CD4-positive, alpha-beta memory T cell (primary cell): ENCODE measurements around the gene SUCO. TPM values are rescaled to one million over a fixed set of nuclear protein-coding genes. Genes with fewer than 3 reads are reported as not detected.

Experiments
- CTCF ChIA-PET: fragments of 350-600 bp; sonication (Branson Sonifier 250); formaldehyde crosslinking; loops from one replicate; lab custom pipeline; 2021; ENCODE audit warnings: inconsistent platforms; ENCODE audit not compliant: partially characterized antibody; lab: Charles Lee
- POLR2A ChIA-PET: fragments of 350-600 bp; sonication (Branson Sonifier 250); formaldehyde crosslinking; loops from one replicate; lab custom pipeline; 2021; ENCODE audit not compliant: partially characterized antibody; lab: Charles Lee
- DNase-seq, 5 donors: peaks; one replicate each; pipeline versions ENCODE4 v3.0.0 to v3.0.0-alpha.2; 2020 to 2022; ENCODE audit warnings: mixed read lengths in 1 of 5
- H3K27ac ChIP-seq: one replicate; pipeline ENCODE4 v1.7.0; 2013; ENCODE audit warnings: low read depth, low read length
- H3K27me3 ChIP-seq: 2 replicates; pipeline ENCODE4 v1.7.0; 2013; ENCODE audit warnings: mild to moderate bottlenecking, low read length, moderate library complexity; ENCODE audit not compliant: insufficient read depth
- H3K36me3 ChIP-seq: 2 replicates; pipeline ENCODE4 v1.7.0; 2013; ENCODE audit warnings: mild to moderate bottlenecking, low read length, moderate library complexity; ENCODE audit not compliant: insufficient read depth
- H3K4me1 ChIP-seq: 2 replicates; pipeline ENCODE4 v1.7.0; 2013; ENCODE audit warnings: mild to moderate bottlenecking, low read length, moderate library complexity; ENCODE audit not compliant: insufficient read depth
- H3K4me3 ChIP-seq, 2 donors: one replicate each; pipeline ENCODE4 v1.7.0; 2013; ENCODE audit warnings: low read length in 2 of 2, mild to moderate bottlenecking in 1 of 2
- H3K9me3 ChIP-seq, 2 donors: one replicate each; pipeline ENCODE4 v1.7.0; 2013; ENCODE audit warnings: low read length in 2 of 2, control low read depth in 1 of 2; ENCODE audit not compliant: control insufficient read depth in 1 of 2
- H3K27ac Mint-ChIP-seq, 7 donors: one replicate each; pipeline ENCODE4 v1.8.0; 2020 to 2021; ENCODE audit warnings: mixed read lengths in 7 of 7, mild to moderate bottlenecking in 6 of 7, inconsistent platforms in 3 of 7, moderate library complexity in 3 of 7
- H3K27me3 Mint-ChIP-seq, 2 donors: one replicate each; pipeline ENCODE4 v1.8.0; 2020 to 2021; ENCODE audit warnings: mixed read lengths in 2 of 2
- H3K36me3 Mint-ChIP-seq, 2 donors: one replicate each; pipeline ENCODE4 v1.8.0; 2020 to 2021; ENCODE audit warnings: mixed read lengths in 2 of 2, inconsistent platforms in 1 of 2, mild to moderate bottlenecking in 1 of 2
- H3K4me1 Mint-ChIP-seq, 4 donors: one replicate each; pipeline ENCODE4 v1.8.0; 2020 to 2021; ENCODE audit warnings: mixed read lengths in 4 of 4, mild to moderate bottlenecking in 1 of 4
- H3K4me3 Mint-ChIP-seq, 8 donors: one replicate each; pipeline ENCODE4 v1.8.0; 2020 to 2021; ENCODE audit warnings: mixed read lengths in 8 of 8, mild to moderate bottlenecking in 7 of 8, moderate library complexity in 6 of 8, inconsistent platforms in 3 of 8
- H3K9me3 Mint-ChIP-seq, 8 donors: one replicate each; pipeline ENCODE4 v1.8.0; 2020 to 2021; ENCODE audit warnings: mixed read lengths in 8 of 8, mild to moderate bottlenecking in 5 of 8, inconsistent platforms in 3 of 8, moderate library complexity in 1 of 8
- intact Hi-C: fragments of 100-400 bp; cut with micrococcal nuclease; formaldehyde crosslinking; loops from one replicate; pipeline ENCODE4 v1.15.1; 2023
- polyA plus RNA-seq, 2 donors: library from polyadenylated mRNA; unstranded; fragments of 300-500 nt; fragmentation: Illumina TruSeq; gene quantifications; one replicate each; pipeline ENCODE4 v1.2.3, GENCODE V29; 2021
- total RNA-seq, 2 experiments: library from RNA; stranded (reverse); gene quantifications; one replicate each; pipeline ENCODE4 v1.2.3, GENCODE V29; 2021

Gene SUCO
- total and polyA plus RNA-seq, 4 experiments from 2014 or later, result 12.2 to 74.4 (median 44.1) TPM

DNA sequence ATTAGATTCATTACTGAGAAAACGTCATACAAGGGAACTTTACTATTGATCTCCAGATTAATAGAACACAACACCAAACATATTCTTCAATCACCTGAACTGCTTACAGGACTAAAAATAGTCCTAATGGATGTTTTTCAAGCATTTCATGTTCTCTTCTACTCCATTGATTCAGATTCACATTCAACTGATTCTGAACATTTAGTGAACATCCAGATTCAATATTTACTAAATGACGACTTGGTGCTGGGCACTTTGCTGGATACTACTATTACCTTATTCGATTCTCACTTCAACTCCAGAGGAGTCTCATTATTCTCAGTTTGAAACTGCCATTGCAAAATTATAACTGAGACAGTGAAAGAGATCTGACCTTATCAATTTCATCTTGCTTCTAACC, 18.8 kb upstream of the SUCO start:
- ChIA-PET POLR2A (no interaction called here), CTCF (no interaction called here)
- H3K36me3 ChIP-seq, result no peaks in the 10 kb centered on the region
- H3K4me1 Mint-ChIP-seq, result no peaks in the 10 kb centered on the region
- no peaks in the 10 kb centered on the region for H3K36me3 Mint-ChIP-seq
- H3K4me3 ChIP-seq, result no peak overlapping the region
- no peak for DNase-seq
- H3K27me3 ChIP-seq, result no peaks in the 10 kb centered on the region
- no peaks in the 10 kb centered on the region for H3K9me3 ChIP-seq
- peaks cover 0 to 5% of the 10 kb centered on the region in 2 donors for H3K27me3 Mint-ChIP-seq
- no peak overlapping the region for H3K27ac ChIP-seq
- no peaks in the 10 kb centered on the region for H3K9me3 Mint-ChIP-seq
- intact Hi-C loops, result no loop called here
- no peak overlapping the region for H3K27ac Mint-ChIP-seq
- H3K4me1 ChIP-seq, result no peaks in the 10 kb centered on the region
- no peak overlapping the region for H3K4me3 Mint-ChIP-seq

DNA sequence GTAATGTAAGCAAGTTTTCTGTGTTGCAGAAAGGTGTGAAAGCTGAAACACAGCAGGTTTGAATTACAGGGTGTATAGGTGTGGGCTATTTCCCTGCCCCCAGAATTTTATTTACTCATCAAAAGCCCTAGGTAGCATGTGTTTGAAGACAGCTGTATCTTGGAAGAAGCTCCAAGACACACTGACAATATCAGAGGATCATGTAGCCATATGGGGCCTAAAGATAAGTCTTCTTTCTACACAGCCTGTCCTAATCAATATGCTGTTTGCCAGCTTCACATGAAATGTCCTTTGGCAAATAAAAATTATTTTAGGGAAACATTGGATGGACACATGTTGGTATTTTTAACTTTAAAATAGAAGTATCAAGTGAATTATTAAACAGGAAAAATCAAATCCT, 17.5 kb upstream of the SUCO start:
- no peak for DNase-seq
- peaks cover 0 to 3% of the 10 kb centered on the region in 2 donors for H3K27me3 Mint-ChIP-seq
- ChIA-PET POLR2A (no interaction called here), CTCF (no interaction called here)
- H3K27ac Mint-ChIP-seq, result no peak overlapping the region
- no peaks in the 10 kb centered on the region for H3K4me1 Mint-ChIP-seq
- no peak overlapping the region for H3K27ac ChIP-seq
- no peaks in the 10 kb centered on the region for H3K36me3 ChIP-seq
- no peak overlapping the region for H3K4me3 ChIP-seq
- H3K4me3 Mint-ChIP-seq, result no peak overlapping the region
- H3K9me3 Mint-ChIP-seq, result no peaks in the 10 kb centered on the region
- H3K36me3 Mint-ChIP-seq, result no peaks in the 10 kb centered on the region
- intact Hi-C loops, result no loop called here
- no peaks in the 10 kb centered on the region for H3K9me3 ChIP-seq
- H3K27me3 ChIP-seq, result no peaks in the 10 kb centered on the region
- no peaks in the 10 kb centered on the region for H3K4me1 ChIP-seq

- Histone ChIP-seq H3K4me1 (no peaks in the 10 kb centered on the region), H3K27me3 (no peaks in the 10 kb centered on the region), H3K4me3 (no peak overlapping the region), H3K36me3 (no peaks in the 10 kb centered on the region), H3K9me3 (no peaks in the 10 kb centered on the region), H3K27ac (no peak overlapping the region)
- no peak for DNase-seq
- Mint-ChIP-seq H3K36me3 (no peaks in the 10 kb centered on the region), H3K27ac (no peak overlapping the region), H3K9me3 (no peaks in the 10 kb centered on the region), H3K4me3 (no peak overlapping the region), H3K4me1 (no peaks in the 10 kb centered on the region), H3K27me3 (peaks cover 0 to 3% of the 10 kb centered on the region in 2 donors)
- ChIA-PET CTCF (no interaction called here), POLR2A (no interaction called here)
- intact Hi-C loops, result no loop called here
These were observed 17.0 kb upstream of the SUCO start for GRCh38 chr1:172515927-172516326.

GRCh38 chr1:172517081-172517480, 15.9 kb upstream of the SUCO start:
- no peak overlapping the region for H3K4me3 ChIP-seq
- ChIA-PET CTCF (no interaction called here), POLR2A (no interaction called here)
- no peaks in the 10 kb centered on the region for H3K9me3 Mint-ChIP-seq
- H3K27ac ChIP-seq, result no peak overlapping the region
- H3K4me3 Mint-ChIP-seq, result no peak overlapping the region
- no peaks in the 10 kb centered on the region for H3K36me3 ChIP-seq
- DNase-seq, result no peak
- H3K36me3 Mint-ChIP-seq, result no peaks in the 10 kb centered on the region
- no peaks in the 10 kb centered on the region for H3K9me3 ChIP-seq
- H3K27ac Mint-ChIP-seq, result no peak overlapping the region
- H3K4me1 Mint-ChIP-seq, result no peaks in the 10 kb centered on the region
- intact Hi-C loops, result no loop called here
- H3K4me1 ChIP-seq, result no peaks in the 10 kb centered on the region
- no peaks in the 10 kb centered on the region for H3K27me3 ChIP-seq
- H3K27me3 Mint-ChIP-seq, result peaks cover 0 to 3% of the 10 kb centered on the region in 2 donors

DNA sequence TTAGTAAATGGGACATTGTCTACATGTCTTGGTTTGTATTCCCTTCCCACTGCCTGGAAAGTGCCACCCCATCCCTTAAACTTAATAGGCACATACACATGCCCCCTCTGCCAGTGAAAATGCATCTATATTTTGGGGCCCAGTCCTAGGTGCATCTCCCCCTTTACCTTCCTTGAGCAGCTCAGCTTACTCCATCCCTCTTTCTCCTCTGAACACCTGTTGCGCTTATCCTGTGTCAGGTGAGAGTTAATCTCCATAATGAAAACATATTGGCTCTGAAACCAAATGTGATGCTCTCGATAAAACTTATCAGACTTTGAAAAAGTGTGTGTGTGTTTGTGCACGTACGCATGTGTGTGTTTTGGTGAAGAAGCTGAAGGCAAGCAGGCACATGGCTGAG, 15.4 kb upstream of the SUCO start:
- Mint-ChIP-seq H3K9me3 (no peaks in the 10 kb centered on the region), H3K27ac (no peak overlapping the region), H3K4me3 (no peak overlapping the region), H3K27me3 (peaks cover 0 to 3% of the 10 kb centered on the region in 2 donors), H3K36me3 (no peaks in the 10 kb centered on the region), H3K4me1 (no peaks in the 10 kb centered on the region)
- POLR2A ChIA-PET, result no interaction called here
- Histone ChIP-seq H3K27ac (no peak overlapping the region), H3K9me3 (no peaks in the 10 kb centered on the region), H3K4me3 (no peak overlapping the region), H3K27me3 (no peaks in the 10 kb centered on the region), H3K4me1 (no peaks in the 10 kb centered on the region), H3K36me3 (no peaks in the 10 kb centered on the region)
- CTCF ChIA-PET, result no interaction called here
- no peak for DNase-seq
- intact Hi-C loops, result no loop called here

- CTCF ChIA-PET, result no interaction called here
- no peak overlapping the region for H3K27ac ChIP-seq
- no peak overlapping the region for H3K4me3 Mint-ChIP-seq
- no peaks in the 10 kb centered on the region for H3K27me3 ChIP-seq
- no peaks in the 10 kb centered on the region for H3K9me3 Mint-ChIP-seq
- POLR2A ChIA-PET, result no interaction called here
- no peaks in the 10 kb centered on the region for H3K9me3 ChIP-seq
- intact Hi-C loops, result no loop called here
- peaks cover 12 to 29% (median 18%) of the 10 kb centered on the region in 4 donors for H3K4me1 Mint-ChIP-seq
- H3K36me3 Mint-ChIP-seq, result peaks cover 0 to 14% of the 10 kb centered on the region in 2 donors
- H3K4me1 ChIP-seq, result peaks cover 15% of the 10 kb centered on the region
- H3K27ac Mint-ChIP-seq, result no peak overlapping the region
- no peak overlapping the region for H3K4me3 ChIP-seq
- no peak for DNase-seq
- no peaks in the 10 kb centered on the region for H3K36me3 ChIP-seq
- H3K27me3 Mint-ChIP-seq, result peaks cover 3 to 6% of the 10 kb centered on the region in 2 donors
These were observed 3.6 kb upstream of the SUCO start for GRCh38 chr1:172529304-172529703.

GRCh38 chr1:172530000-172530399, 3.0 kb upstream of the SUCO start:
- Mint-ChIP-seq H3K27me3 (peaks cover 3 to 6% of the 10 kb centered on the region in 2 donors), H3K4me1 (peaks cover 17 to 36% (median 24%) of the 10 kb centered on the region in 4 donors), H3K36me3 (peaks cover 0 to 14% of the 10 kb centered on the region in 2 donors), H3K9me3 (no peaks in the 10 kb centered on the region), H3K4me3 (no peak overlapping the region), H3K27ac (no peak overlapping the region)
- Histone ChIP-seq H3K4me1 (peaks cover 22% of the 10 kb centered on the region), H3K9me3 (no peaks in the 10 kb centered on the region), H3K4me3 (no peak overlapping the region), H3K36me3 (no peaks in the 10 kb centered on the region), H3K27ac (no peak overlapping the region), H3K27me3 (no peaks in the 10 kb centered on the region)
- CTCF ChIA-PET, result no interaction called here
- DNase-seq, result no peak
- intact Hi-C loops, result loop anchor here (5.0 to 10.0 kb wide), 3 partner anchors 167 to 1295 kb away; partner anchors contain the start of genes CENPL, DARS2 and DNM3
- POLR2A ChIA-PET, result no interaction called here
